K562 (cell line): Measurements from ENCODE around the gene ERAS. TPM values are rescaled to one million over a fixed set of nuclear protein-coding genes. Genes with fewer than 3 reads are reported as not detected.

Experiments
- BACH1 ChIP-seq: fragments of 200-800 bp; sonication (Bioruptor generic); IDR thresholded peaks from 2 replicates; pipeline ENCODE4 v1.6.1; 2016; ENCODE audit warnings: missing genetic modification characterization, missing compliant biosample characterization
- CBFB ChIP-seq: sonication (generic); formaldehyde crosslinking; IDR thresholded peaks from 2 replicates; pipeline ENCODE4 v1.4.0; 2020; ENCODE audit warnings: mild to moderate bottlenecking, missing genetic modification reagents
- EWSR1 ChIP-seq: fragments of 450-650 bp; IDR thresholded peaks from 2 replicates; pipeline ENCODE4 v1.6.1; 2018; ENCODE audit warnings: borderline replicate concordance, mild to moderate bottlenecking, low read depth, moderate library complexity; ENCODE audit not compliant: partially characterized antibody
- GABPA ChIP-seq: fragments of 200-800 bp; sonication (Bioruptor generic); conservative IDR thresholded peaks from 2 replicates; pipeline ENCODE4 v1.6.1; 2016; ENCODE audit warnings: low read depth, missing genetic modification characterization, missing compliant biosample characterization
- GATAD2A ChIP-seq: fragments of 450-650 bp; IDR thresholded peaks from 2 replicates; pipeline ENCODE4 v1.6.1; 2017
- JUND ChIP-seq, 2 experiments: IDR thresholded peaks; 2 replicates in 1 of 2; 3 replicates in 1 of 2; pipeline ENCODE4 v1.6.1; 2011; ENCODE audit warnings: borderline replicate concordance in 2 of 2, low read depth in 2 of 2, low read length in 2 of 2, improper control_type of control experiment in 1 of 2, missing biosample characterization in 1 of 2, missing genetic modification characterization in 1 of 2, missing genetic modification reagents in 1 of 2
- KLF10 ChIP-seq: fragments of 250-450 bp; sonication (Bioruptor Pico); IDR thresholded peaks from 2 replicates; pipeline ENCODE4 v1.6.1; 2021; ENCODE audit warnings: matching md5 sums
- KLF16 ChIP-seq: IDR thresholded peaks from 2 replicates; pipeline ENCODE4 v1.6.1; 2016; ENCODE audit warnings: antibody characterized with exemption
- MCM2 ChIP-seq: fragments of 450-650 bp; IDR thresholded peaks from 2 replicates; pipeline ENCODE4 v1.6.1; 2017; ENCODE audit warnings: low read depth, mild to moderate bottlenecking
- NFATC3 ChIP-seq: fragments of 450-650 bp; IDR thresholded peaks from 2 replicates; pipeline ENCODE4 v1.6.1; 2017; ENCODE audit warnings: mild to moderate bottlenecking
- RBFOX2 ChIP-seq: fragments of 200-400 bp; formaldehyde crosslinking; IDR thresholded peaks from 2 replicates; pipeline ENCODE4 v1.6.1; 2017; ENCODE audit warnings: low read depth, mild to moderate bottlenecking, low read length, moderate library complexity
- RFX1 ChIP-seq: fragments of 450-650 bp; IDR thresholded peaks from 2 replicates; pipeline ENCODE4 v1.6.1; 2016; ENCODE audit warnings: mild to moderate bottlenecking, moderate library complexity
- SAP30 ChIP-seq: fragments of 200-600 bp; sonication (generic); IDR thresholded peaks from 2 replicates; pipeline ENCODE4 v1.6.1; 2012; ENCODE audit warnings: borderline replicate concordance, low read depth, mild to moderate bottlenecking, moderate library complexity, low read length, control low read depth, inconsistent platforms; ENCODE audit not compliant: insufficient read depth, poor library complexity, severe bottlenecking
- SIN3A ChIP-seq, 2 experiments: fragments of 150-350 bp in 1 of 2; IDR thresholded peaks; 2 replicates each; pipeline ENCODE4 v1.6.1; 2011 to 2016; ENCODE audit warnings: borderline replicate concordance in 2 of 2, low read depth in 2 of 2, low read length in 2 of 2, mild to moderate bottlenecking in 2 of 2, moderate library complexity in 2 of 2; ENCODE audit not compliant: control insufficient read depth in 1 of 2
- SRSF3 ChIP-seq: fragments of 200-400 bp; formaldehyde crosslinking; IDR thresholded peaks from 2 replicates; pipeline ENCODE4 v1.6.1; 2016; ENCODE audit warnings: mild to moderate bottlenecking, low read length, moderate library complexity; ENCODE audit not compliant: insufficient read depth
- ZBTB1 ChIP-seq: sonication (generic); formaldehyde crosslinking; IDR thresholded peaks from 2 replicates; pipeline ENCODE4 v1.8.1; 2023; ENCODE audit warnings: missing genetic modification reagents, low read depth, mild to moderate bottlenecking, borderline replicate concordance
- ZNF175 ChIP-seq: fragments of 200-800 bp; sonication (Bioruptor generic); IDR thresholded peaks from 2 replicates; pipeline ENCODE4 v1.6.1; 2016; ENCODE audit warnings: low read depth, mild to moderate bottlenecking, missing genetic modification characterization, missing compliant biosample characterization
- ZNF311 ChIP-seq: fragments of 250-450 bp; sonication (Bioruptor Pico); IDR thresholded peaks from 2 replicates; pipeline ENCODE4 v1.4.0; 2020; ENCODE audit warnings: mild to moderate bottlenecking, moderate library complexity
- ZNF518B ChIP-seq: fragments of 250-450 bp; sonication (Bioruptor Pico); IDR thresholded peaks from 2 replicates; pipeline ENCODE4 v1.5.0; 2021; ENCODE audit warnings: mild to moderate bottlenecking, moderate library complexity
- ZNF644 ChIP-seq: fragments of 200-800 bp; sonication (Bioruptor generic); IDR thresholded peaks from 2 replicates; pipeline ENCODE4 v1.6.1; 2016; ENCODE audit warnings: low read depth, missing genetic modification characterization, missing compliant biosample characterization
- polyA plus RNA-seq, 8 experiments: library from polyadenylated mRNA; depleted of rRNA in 4 of 8; stranded (reverse) in 5 of 8; unstranded in 3 of 8; fragments of >200 nt; fragmentation: Nextera tagmentation in 2 of 8; fragmentation: Illumina TruSeq in 1 of 8; extraction: Ambion mirVana in 2 of 8; extraction: Trizol in 1 of 8; gene quantifications; 2 replicates each; pipeline versions ENCODE4 v1.2.1 to v1.2.3, GENCODE V29; 2011 to 2014; ENCODE audit warnings: inconsistent platforms in 1 of 8, missing spikeins in 1 of 8
- total RNA-seq, 7 experiments: library from RNA; depleted of rRNA in 6 of 7; stranded (reverse); fragments of >200 nt in 6 of 7; fragmentation: Illumina TruSeq in 2 of 7; extraction: Trizol in 2 of 7; gene quantifications; 2 replicates each; pipeline versions ENCODE4 v1.2.1 to v1.2.3, GENCODE V29; 2011 to 2021; ENCODE audit warnings: low replicate concordance in 1 of 7
- TF ChIP-seq, protein P1 (sequence below): fragments of 250-450 bp; sonication (Bioruptor Pico); IDR thresholded peaks from 2 replicates; pipeline ENCODE4 v1.5.0; 2021
- TF ChIP-seq, protein P2 (sequence below): sonication (generic); formaldehyde crosslinking; IDR thresholded peaks from 2 replicates; pipeline ENCODE4 v1.9.0; 2022; ENCODE audit warnings: mild to moderate bottlenecking, missing genetic modification reagents
- TF ChIP-seq, protein P3 (sequence below): fragments of 450-650 bp; formaldehyde crosslinking; IDR thresholded peaks from 2 replicates; pipeline ENCODE4 v1.4.0; 2022; ENCODE audit warnings: mild to moderate bottlenecking, moderate library complexity

ERAS gene
- total and polyA plus RNA-seq, 9 of the 15 experiments (the other 6 are each of a cell fraction or from before 2014, with no cell fraction given), result 0.07 to 0.12 TPM; not detected in 7

- TF ChIP-seq GABPA (tag) (no peak), RBFOX2 (peak; percentile 56), SIN3A (IDR thresholded peaks at IDR 0.05; ENCODE audit: borderline replicate concordance in 2 of 2, control insufficient read depth in 1 of 2, low read depth in 2 of 2, low read length in 2 of 2) (peak in 1 of 2 experiments; percentile 50; a peak in 1 of 4 replicates), EWSR1 (no peak), SAP30 (no peak), NFATC3 (no peak), ZBTB1 (no peak; the same call in 1 of the 2 replicates), ZNF644 (tag) (0 out of 2 replicates have a peak, but pooled peaks have one; percentile 40), MCM2 (no peak), ZNF518B (CRISPR knock-in tag) (no peak), ZNF175 (CRISPR knock-in tag) (peak; percentile 77; the same call in 1 of the 2 replicates), KLF16 (peak; percentile 96), SRSF3 (no peak), JUND (IDR thresholded peaks at IDR 0.05; ENCODE audit: borderline replicate concordance, low read depth, low read length) (peak; percentile 65), JUND (tag; IDR thresholded peaks at IDR 0.05; ENCODE audit: borderline replicate concordance, low read depth, low read length) (no peak; the same call in 2 of the 3 replicates), GATAD2A (no peak), CBFB (no peak), KLF10 (CRISPR knock-in tag) (no peak), RFX1 (no peak), BACH1 (tag) (no peak), ZNF311 (CRISPR knock-in tag) (no peak)
- TF ChIP-seq, protein P1, sequence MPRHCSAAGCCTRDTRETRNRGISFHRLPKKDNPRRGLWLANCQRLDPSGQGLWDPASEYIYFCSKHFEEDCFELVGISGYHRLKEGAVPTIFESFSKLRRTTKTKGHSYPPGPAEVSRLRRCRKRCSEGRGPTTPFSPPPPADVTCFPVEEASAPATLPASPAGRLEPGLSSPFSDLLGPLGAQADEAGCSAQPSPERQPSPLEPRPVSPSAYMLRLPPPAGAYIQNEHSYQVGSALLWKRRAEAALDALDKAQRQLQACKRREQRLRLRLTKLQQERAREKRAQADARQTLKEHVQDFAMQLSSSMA (CRISPR knock-in tag), result no peak
- TF ChIP-seq, protein P2, sequence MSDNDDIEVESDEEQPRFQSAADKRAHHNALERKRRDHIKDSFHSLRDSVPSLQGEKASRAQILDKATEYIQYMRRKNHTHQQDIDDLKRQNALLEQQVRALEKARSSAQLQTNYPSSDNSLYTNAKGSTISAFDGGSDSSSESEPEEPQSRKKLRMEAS (CRISPR knock-in tag), result peak; percentile 68
- TF ChIP-seq, protein P3, sequence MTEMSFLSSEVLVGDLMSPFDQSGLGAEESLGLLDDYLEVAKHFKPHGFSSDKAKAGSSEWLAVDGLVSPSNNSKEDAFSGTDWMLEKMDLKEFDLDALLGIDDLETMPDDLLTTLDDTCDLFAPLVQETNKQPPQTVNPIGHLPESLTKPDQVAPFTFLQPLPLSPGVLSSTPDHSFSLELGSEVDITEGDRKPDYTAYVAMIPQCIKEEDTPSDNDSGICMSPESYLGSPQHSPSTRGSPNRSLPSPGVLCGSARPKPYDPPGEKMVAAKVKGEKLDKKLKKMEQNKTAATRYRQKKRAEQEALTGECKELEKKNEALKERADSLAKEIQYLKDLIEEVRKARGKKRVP, result no peak
Measured at GRCh38 chrX:48782795-48783194, 43.5 kb upstream of the ERAS start (continued).
